K562 (cell line): ENCODE results near the gene PCDH9. TPM values are rescaled to one million over a fixed set of nuclear protein-coding genes. Genes with fewer than 3 reads are reported as not detected.
A peak's percentile ranks its signal among the peaks of the same experiment; 100 is the strongest.

ENCODE experiments used
- ATAC-seq: fragments of 200-7000 bp; cut with Tn5 transposase; 3 replicates; pipeline ENCODE4 v1.9.1; 2020; ENCODE audit warnings: moderate library complexity
- BruUV-seq: library from RNA; stranded (reverse); fragments of 400-500 nt; replicated peaks from 2 replicates; lab custom pipeline; 2021; lab: Mats Ljungman, UMichigan
- CTCF ChIA-PET: fragments of 300-600 bp; formaldehyde crosslinking; extraction: SDS; loops from one replicate; lab custom pipeline; 2021; ENCODE audit warnings: low intra/inter-chr PET ratio; lab: Yijun Ruan, JAX
- POLR2A ChIA-PET: fragments of 300-600, 350-650 bp; sonication (Branson Sonifier 250); formaldehyde crosslinking; extraction: SDS; loops from one replicate; lab custom pipeline; 2021; ENCODE audit warnings: antibody characterized with exemption, inconsistent platforms; lab: Yijun Ruan, JAX
- DNase-seq, 4 experiments: peaks; one replicate each; pipeline versions ENCODE4 v3.0.0 to v3.0.0-alpha.2; 2011 to 2018; ENCODE audit warnings: low spot score in 3 of 4, mixed read lengths in 3 of 4; ENCODE audit errors: extremely low read depth in 1 of 4
- FAIRE-seq: peaks from 2 replicates; lab custom pipeline; 2011; peaks lifted over from hg19 to GRCh38; lab: Jason Lieb, UNC
- H2AFZ ChIP-seq: 2 replicates; pipeline ENCODE4 v1.6.0; 2011; ENCODE audit warnings: low read depth, low read length, control low read depth, inconsistent platforms
- H3K27ac ChIP-seq: fragments of 200-600 bp; 3 replicates; pipeline ENCODE4 v1.8.0; 2011; ENCODE audit warnings: low read depth, mild to moderate bottlenecking, control low read depth, inconsistent platforms, low read length, moderate library complexity, mixed read lengths; ENCODE audit errors: extremely low read depth
- H3K27me3 ChIP-seq, 2 experiments: fragments of 300-600 bp in 1 of 2; 2 replicates in 1 of 2; 3 replicates in 1 of 2; pipeline versions ENCODE4 v1.6.0 to v1.8.0; 2011; ENCODE audit warnings: inconsistent platforms in 2 of 2, low read length in 2 of 2, mild to moderate bottlenecking in 1 of 2, mixed read lengths in 1 of 2, moderate library complexity in 1 of 2; ENCODE audit not compliant: control insufficient read depth in 2 of 2, insufficient read depth in 2 of 2
- H3K36me3 ChIP-seq: fragments of 300-600 bp; 3 replicates; pipeline ENCODE4 v1.8.0; 2011; ENCODE audit warnings: mild to moderate bottlenecking, low read length, inconsistent platforms; ENCODE audit not compliant: control insufficient read depth, insufficient read depth
- H3K4me1 ChIP-seq, 2 experiments: fragments of 200-600 bp in 1 of 2; replicated peaks in 1 of 2; 2 replicates in 1 of 2; 3 replicates in 1 of 2; pipeline versions ENCODE4 v1.5.1 to v1.8.0; 2011; ENCODE audit warnings: inconsistent platforms in 2 of 2, low read length in 2 of 2, mild to moderate bottlenecking in 1 of 2, mixed read lengths in 1 of 2, moderate library complexity in 1 of 2; ENCODE audit not compliant: control insufficient read depth in 2 of 2, insufficient read depth in 2 of 2
- H3K4me2 ChIP-seq: 2 replicates; pipeline ENCODE4 v1.6.1; 2011; ENCODE audit warnings: low read length, control low read depth, inconsistent platforms, mixed read lengths; ENCODE audit not compliant: insufficient read depth
- H3K4me3 ChIP-seq: fragments of 200-600 bp; sonication (generic), shearing (Covaris generic); 2 replicates; pipeline ENCODE4 v1.5.1; 2016; ENCODE audit warnings: control low read depth, inconsistent platforms
- H3K79me2 ChIP-seq: fragments of 200-600 bp; 3 replicates; pipeline ENCODE4 v1.8.0; 2011; ENCODE audit warnings: low read length, inconsistent platforms; ENCODE audit not compliant: control insufficient read depth, insufficient read depth
- H3K9ac ChIP-seq, 2 experiments: 2 replicates each; pipeline versions ENCODE4 v1.6.0 to v1.6.1; 2011; ENCODE audit warnings: low read depth in 2 of 2, low read length in 2 of 2, control low read depth in 1 of 2, inconsistent platforms in 1 of 2, mild to moderate bottlenecking in 1 of 2, mixed read lengths in 1 of 2; ENCODE audit not compliant: insufficient read depth in 1 of 2
- H3K9me1 ChIP-seq: one replicate; pipeline ENCODE4 v1.6.0; 2011; ENCODE audit warnings: inconsistent platforms, mild to moderate bottlenecking, low read length, moderate library complexity; ENCODE audit not compliant: control insufficient read depth, insufficient read depth
- H3K9me3 ChIP-seq: replicated peaks from 2 replicates; pipeline ENCODE4 v1.5.1; 2011; ENCODE audit warnings: low read depth, low read length, inconsistent platforms; ENCODE audit not compliant: control insufficient read depth, insufficient read depth
- H4K20me1 ChIP-seq: replicated peaks from 2 replicates; pipeline ENCODE4 v1.6.1; 2011; ENCODE audit warnings: low read length, inconsistent platforms, mixed read lengths; ENCODE audit not compliant: control insufficient read depth, insufficient read depth
- C11orf30 ChIP-seq: fragments of 450-650 bp; IDR thresholded peaks from 2 replicates; pipeline ENCODE4 v1.6.1; 2016; ENCODE audit warnings: low read depth, mild to moderate bottlenecking
- NR3C1 ChIP-seq: sonication (generic); formaldehyde crosslinking; IDR thresholded peaks from 2 replicates; pipeline ENCODE4 v1.8.1; 2022; ENCODE audit warnings: missing genetic modification reagents
- ZFPM2 ChIP-seq: fragments of 250-450 bp; sonication (Bioruptor Pico); IDR thresholded peaks from 2 replicates; pipeline ENCODE4 v1.5.1; 2022; ENCODE audit warnings: mild to moderate bottlenecking
- ZNF316 ChIP-seq: fragments of 450-650 bp; IDR thresholded peaks from 2 replicates; pipeline ENCODE4 v1.6.1; 2016
- ZNF77 ChIP-seq: fragments of 250-450 bp; sonication (Bioruptor Pico); IDR thresholded peaks from 2 replicates; pipeline ENCODE4 v1.5.0; 2020
- WGBS: fragments of 100-300 bp; shearing (Covaris generic); methylation state at CpG from one replicate; pipeline ENCODE4 v1.1.6; 2016; ENCODE audit warnings: low coverage, mixed read lengths; ENCODE audit not compliant: insufficient coverage; ENCODE audit errors: missing lambda C conversion rate; 5-methylcytosine and 5-hydroxymethylcytosine counted together
- in situ Hi-C: fragments of 300-500 bp; cut with MboI; formaldehyde crosslinking; loops from 4 replicates; pipeline ENCODE4 v1.15.0; 2018; ENCODE audit warnings: inconsistent platforms, mixed read lengths
- intact Hi-C: fragments of 100-400 bp; cut with micrococcal nuclease; formaldehyde crosslinking; loops from 2 replicates; pipeline ENCODE4 v1.14.2; 2022
- polyA plus RNA-seq, 8 experiments: library from polyadenylated mRNA; depleted of rRNA in 4 of 8; stranded (reverse) in 5 of 8; unstranded in 3 of 8; fragments of >200 nt; fragmentation: Nextera tagmentation in 2 of 8; fragmentation: Illumina TruSeq in 1 of 8; extraction: Ambion mirVana in 2 of 8; extraction: Trizol in 1 of 8; gene quantifications; 2 replicates each; pipeline versions ENCODE4 v1.2.1 to v1.2.3, GENCODE V29; 2011 to 2014; ENCODE audit warnings: inconsistent platforms in 1 of 8, missing spikeins in 1 of 8
- total RNA-seq, 7 experiments: library from RNA; depleted of rRNA in 6 of 7; stranded (reverse); fragments of >200 nt in 6 of 7; fragmentation: Illumina TruSeq in 2 of 7; extraction: Trizol in 2 of 7; gene quantifications; 2 replicates each; pipeline versions ENCODE4 v1.2.1 to v1.2.3, GENCODE V29; 2011 to 2021; ENCODE audit warnings: low replicate concordance in 1 of 7
- TF ChIP-seq, protein P1 (sequence below): fragments of 250-450 bp; sonication (Bioruptor Pico); IDR thresholded peaks from 2 replicates; pipeline ENCODE4 v1.5.0; 2020; ENCODE audit warnings: mild to moderate bottlenecking, borderline replicate concordance

The PCDH9 gene
- total and polyA plus RNA-seq, 9 of the 15 experiments (the other 6 are each of a cell fraction or from before 2014, with no cell fraction given), result 1.1 to 6.7 (median 4.9) TPM

DNA sequence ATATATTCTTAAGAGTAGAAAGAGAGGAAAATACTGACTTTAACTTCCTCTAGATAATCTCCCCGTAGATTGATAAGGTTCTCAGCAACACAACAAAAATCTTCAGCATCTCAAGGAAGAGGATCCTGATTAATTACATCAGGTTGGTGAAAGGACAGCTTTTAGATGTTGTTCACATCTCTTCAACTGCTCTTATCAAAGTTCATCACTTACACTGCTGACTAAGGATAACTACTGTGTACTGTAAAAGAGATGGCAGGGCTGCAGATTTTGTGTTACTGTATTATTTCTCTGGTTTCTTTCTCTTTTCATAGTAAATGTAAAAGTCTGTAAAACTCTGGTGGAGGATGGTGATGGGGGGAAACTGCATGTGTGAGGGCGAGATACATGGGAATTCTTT lies 133.7 kb downstream of the PCDH9 start:
- H3K27ac ChIP-seq, result no peak overlapping the region
- intact Hi-C loops, result no loop called here
- TF ChIP-seq, protein P1, sequence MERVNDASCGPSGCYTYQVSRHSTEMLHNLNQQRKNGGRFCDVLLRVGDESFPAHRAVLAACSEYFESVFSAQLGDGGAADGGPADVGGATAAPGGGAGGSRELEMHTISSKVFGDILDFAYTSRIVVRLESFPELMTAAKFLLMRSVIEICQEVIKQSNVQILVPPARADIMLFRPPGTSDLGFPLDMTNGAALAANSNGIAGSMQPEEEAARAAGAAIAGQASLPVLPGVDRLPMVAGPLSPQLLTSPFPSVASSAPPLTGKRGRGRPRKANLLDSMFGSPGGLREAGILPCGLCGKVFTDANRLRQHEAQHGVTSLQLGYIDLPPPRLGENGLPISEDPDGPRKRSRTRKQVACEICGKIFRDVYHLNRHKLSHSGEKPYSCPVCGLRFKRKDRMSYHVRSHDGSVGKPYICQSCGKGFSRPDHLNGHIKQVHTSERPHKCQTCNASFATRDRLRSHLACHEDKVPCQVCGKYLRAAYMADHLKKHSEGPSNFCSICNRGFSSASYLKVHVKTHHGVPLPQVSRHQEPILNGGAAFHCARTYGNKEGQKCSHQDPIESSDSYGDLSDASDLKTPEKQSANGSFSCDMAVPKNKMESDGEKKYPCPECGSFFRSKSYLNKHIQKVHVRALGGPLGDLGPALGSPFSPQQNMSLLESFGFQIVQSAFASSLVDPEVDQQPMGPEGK, result no peak
- TF ChIP-seq NR3C1 (CRISPR knock-in tag), result no peak
- TF ChIP-seq ZNF77, result no peak
- peak; percentile 33 for TF ChIP-seq C11orf30
- TF ChIP-seq ZNF316, result peak; percentile 36; the same call in 1 of the 2 replicates
- TF ChIP-seq, all 486 proteins: peak for 2
- in situ Hi-C loops, result no loop called here
- DNase-seq (no peak), FAIRE-seq (no peak), ATAC-seq (peak; percentile 48; the same call in 1 of the 3 replicates)
- no peaks in the 10 kb centered on the region for H3K9me1 ChIP-seq
- POLR2A ChIA-PET, result no interaction called here
- no peaks in the 10 kb centered on the region for H3K36me3 ChIP-seq
- 62% methylated on average over 2 of the region's 2 CpGs for WGBS
- H3K4me2 ChIP-seq, result no peak overlapping the region
- H3K4me1 ChIP-seq, result no peaks in the 10 kb centered on the region; a peak in 1 of 5 replicates
- BruUV-seq, result no TSS peak
- H3K27me3 ChIP-seq, result no peaks in the 10 kb centered on the region
- CTCF ChIA-PET, result no interaction called here
- H2AFZ ChIP-seq, result no peak overlapping the region
- no peaks in the 10 kb centered on the region for H3K79me2 ChIP-seq
- H3K9ac ChIP-seq, result no peak overlapping the region
- no peaks in the 10 kb centered on the region for H3K9me3 ChIP-seq
- no peaks in the 10 kb centered on the region for H4K20me1 ChIP-seq
- H3K4me3 ChIP-seq, result no peak overlapping the region

DNA sequence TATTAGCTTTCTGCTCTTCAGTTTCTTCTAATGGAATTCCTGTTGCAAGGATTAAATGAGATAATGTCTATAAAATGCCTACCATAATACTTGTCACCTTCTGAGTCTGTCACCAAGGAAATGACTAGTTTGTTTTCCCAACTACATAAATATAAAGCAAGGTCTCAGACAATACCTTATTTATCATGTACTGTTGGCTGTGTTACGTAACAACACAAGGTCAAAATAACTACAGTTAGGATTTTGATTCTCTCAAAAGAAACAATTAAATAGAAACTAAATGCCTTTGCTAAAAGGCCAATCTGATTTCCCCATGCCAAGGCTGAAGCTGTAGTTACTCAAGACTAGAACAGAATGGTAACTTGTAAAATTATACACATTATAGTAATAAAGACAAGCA lies 134.5 kb downstream of the PCDH9 start:
- H3K9me3 ChIP-seq, result no peaks in the 10 kb centered on the region
- no peak overlapping the region for H3K4me2 ChIP-seq
- intact Hi-C loops, result no loop called here
- no peak overlapping the region for H2AFZ ChIP-seq
- DNase-seq (no peak), ATAC-seq (no peak), FAIRE-seq (no peak)
- 57% methylated on average over 1 of the region's 1 CpG for WGBS
- no peaks in the 10 kb centered on the region for H4K20me1 ChIP-seq
- H3K4me1 ChIP-seq, result no peaks in the 10 kb centered on the region; a peak in 1 of 5 replicates
- no peaks in the 10 kb centered on the region for H3K27me3 ChIP-seq
- no peak overlapping the region for H3K9ac ChIP-seq
- no peaks in the 10 kb centered on the region for H3K9me1 ChIP-seq
- in situ Hi-C loops, result no loop called here
- no TSS peak for BruUV-seq
- H3K27ac ChIP-seq, result no peak overlapping the region
- no peak overlapping the region for H3K4me3 ChIP-seq
- H3K36me3 ChIP-seq, result no peaks in the 10 kb centered on the region
- H3K79me2 ChIP-seq, result no peaks in the 10 kb centered on the region
- ChIA-PET CTCF (no interaction called here), POLR2A (no interaction called here)
- TF ChIP-seq ZFPM2, result no peak
- TF ChIP-seq, all 486 proteins: peak for 0
